GM21381 (cell line): ENCODE data around the gene CASP8.
"Not testable (repeated sequence)": the region's sequence is repeated elsewhere in the genome, so short reads cannot be mapped to it uniquely, and the experiment has no call there.

Experiments
- ATAC-seq: cut with Tn5 transposase; IDR thresholded peaks from one replicate; pipeline ENCODE4 v1.9.1; 2021; ENCODE audit warnings: mild to moderate bottlenecking, moderate library complexity; ENCODE audit not compliant: unreplicated experiment

CASP8 gene

GRCh38 chr2:201239167-201239935 lies 21.0 kb upstream of the CASP8 start:
- ATAC-seq: not testable (repeated sequence)

GRCh38 chr2:201242571-201243277 lies 17.6 kb upstream of the CASP8 start:
- ATAC-seq: no peak

GRCh38 chr2:201244829-201245228 lies 15.5 kb upstream of the CASP8 start:
- no peak for ATAC-seq

GRCh38 chr2:201246280-201246679 lies 14.1 kb upstream of the CASP8 start:
- ATAC-seq: no peak

- no peak for ATAC-seq
Observed at GRCh38 chr2:201248288-201248844, 12.0 kb upstream of the CASP8 start.

- no peak for ATAC-seq
Observed at GRCh38 chr2:201249889-201250288, 10.4 kb upstream of the CASP8 start.

- no peak for ATAC-seq
Observed at GRCh38 chr2:201250741-201251140, 9.6 kb upstream of the CASP8 start.

GRCh38 chr2:201254081-201254730 lies 6.1 kb upstream of the CASP8 start:
- ATAC-seq: no peak

- ATAC-seq: no peak
Observed at GRCh38 chr2:201255408-201256033, 4.8 kb upstream of the CASP8 start.

- ATAC-seq: no peak
Observed at GRCh38 chr2:201256082-201256481, 4.3 kb upstream of the CASP8 start.

- ATAC-seq: peak; percentile 45
Observed at GRCh38 chr2:201257381-201257955, 2.9 kb upstream of the CASP8 start.

- ATAC-seq: peak; percentile 71
Observed at GRCh38 chr2:201257956-201258665, 2.2 kb upstream of the CASP8 start.

- ATAC-seq: no peak
Observed at GRCh38 chr2:201258666-201259615, 1.4 kb upstream of the CASP8 start.

- ATAC-seq: no peak
Observed at GRCh38 chr2:201261471-201261870, 1.1 kb downstream of the CASP8 start.

- ATAC-seq: no peak
Observed at GRCh38 chr2:201261906-201262305, 1.6 kb downstream of the CASP8 start.

GRCh38 chr2:201262718-201263117 lies 2.4 kb downstream of the CASP8 start:
- ATAC-seq: no peak

GRCh38 chr2:201263779-201264178 lies 3.4 kb downstream of the CASP8 start:
- ATAC-seq: no peak

- no peak for ATAC-seq
Observed at GRCh38 chr2:201264472-201265173, 4.3 kb downstream of the CASP8 start.
